WTC11 (cell line): ENCODE results near the gene OTULIN. TPM values are rescaled to one million over a fixed set of nuclear protein-coding genes. Genes with fewer than 3 reads are reported as not detected.

Source experiments
- ATAC-seq: fragments of 200-7000 bp; cut with Tn5 transposase; 2 replicates; pipeline ENCODE4 v1.10.0; 2021; ENCODE audit warnings: mild to moderate bottlenecking, moderate library complexity
- CTCF ChIA-PET: fragments of 300-600 bp; sonication (Branson Sonifier 250); formaldehyde crosslinking; loops from one replicate; lab custom pipeline; 2021; ENCODE audit warnings: antibody characterized with exemption; lab: Charles Lee
- POLR2A ChIA-PET: fragments of 350-600 bp; sonication (Branson Sonifier 250); formaldehyde crosslinking; loops from one replicate; lab custom pipeline; 2021; ENCODE audit warnings: antibody characterized with exemption; lab: Charles Lee
- DNase-seq: peaks from one replicate; pipeline ENCODE4 v3.0.0; 2021; ENCODE audit warnings: low spot score
- H3K27ac Mint-ChIP-seq: 2 replicates; pipeline ENCODE4 v1.8.0; 2021; ENCODE audit warnings: mixed read lengths
- H3K27me3 Mint-ChIP-seq: 2 replicates; pipeline ENCODE4 v1.8.0; 2021; ENCODE audit warnings: low read depth, mild to moderate bottlenecking, moderate library complexity, mixed read lengths
- H3K36me3 Mint-ChIP-seq: 2 replicates; pipeline ENCODE4 v1.8.0; 2021; ENCODE audit warnings: mixed read lengths
- H3K4me1 Mint-ChIP-seq: 2 replicates; pipeline ENCODE4 v1.8.0; 2022; ENCODE audit warnings: mixed read lengths
- H3K4me3 Mint-ChIP-seq: 2 replicates; pipeline ENCODE4 v1.8.0; 2021; ENCODE audit warnings: mild to moderate bottlenecking, moderate library complexity, mixed read lengths
- H3K9me3 Mint-ChIP-seq: 2 replicates; pipeline ENCODE4 v1.8.0; 2021; ENCODE audit warnings: mixed read lengths
- ARID4B ChIP-seq: sonication (generic); formaldehyde crosslinking; IDR thresholded peaks from 2 replicates; pipeline ENCODE4 v1.8.0; 2023; ENCODE audit warnings: missing genetic modification reagents, mild to moderate bottlenecking, borderline replicate concordance
- ESRRA ChIP-seq: sonication (generic); formaldehyde crosslinking; IDR thresholded peaks from 2 replicates; pipeline ENCODE4 v1.8.1; 2022; ENCODE audit warnings: mild to moderate bottlenecking, missing genetic modification reagents, borderline replicate concordance
- GTF2I ChIP-seq: fragments of 250-450 bp; sonication (Bioruptor Pico); conservative IDR thresholded peaks from 2 replicates; pipeline ENCODE4 v1.4.0; 2021; ENCODE audit warnings: mild to moderate bottlenecking
- HMGXB4 ChIP-seq: sonication (generic); formaldehyde crosslinking; IDR thresholded peaks from 2 replicates; pipeline ENCODE4 v1.8.1; 2023; ENCODE audit warnings: mild to moderate bottlenecking, moderate library complexity, missing genetic modification reagents
- JUN ChIP-seq: sonication (generic); formaldehyde crosslinking; IDR thresholded peaks from 2 replicates; pipeline ENCODE4 v1.8.0; 2023; ENCODE audit warnings: mild to moderate bottlenecking, missing genetic modification reagents
- MXD4 ChIP-seq: fragments of 250-450 bp; sonication (Bioruptor Pico); IDR thresholded peaks from 2 replicates; pipeline ENCODE4 v1.8.0; 2021; ENCODE audit warnings: mild to moderate bottlenecking, moderate library complexity, borderline replicate concordance
- NFATC4 ChIP-seq: fragments of 250-450 bp; sonication (Bioruptor Pico); IDR thresholded peaks from 2 replicates; pipeline ENCODE4 v1.9.0; 2021; ENCODE audit warnings: mild to moderate bottlenecking
- NR3C1 ChIP-seq: sonication (generic); formaldehyde crosslinking; conservative IDR thresholded peaks from 2 replicates; pipeline ENCODE4 v1.8.1; 2023; ENCODE audit warnings: low read depth, mild to moderate bottlenecking, missing genetic modification reagents
- STAT6 ChIP-seq: sonication (generic); formaldehyde crosslinking; conservative IDR thresholded peaks from 2 replicates; pipeline ENCODE4 v1.8.1; 2023; ENCODE audit warnings: mild to moderate bottlenecking, low read depth, missing genetic modification reagents, moderate library complexity
- ZNF219 ChIP-seq: sonication (generic); formaldehyde crosslinking; IDR thresholded peaks from 2 replicates; pipeline ENCODE4 v1.8.0; 2023; ENCODE audit warnings: missing genetic modification reagents, mild to moderate bottlenecking, borderline replicate concordance
- ZNF512 ChIP-seq: sonication (generic); formaldehyde crosslinking; IDR thresholded peaks from 2 replicates; pipeline ENCODE4 v1.8.1; 2022; ENCODE audit warnings: missing genetic modification reagents, borderline replicate concordance
- ZNF671 ChIP-seq: fragments of 250-450 bp; sonication (Bioruptor Pico); IDR thresholded peaks from 2 replicates; pipeline ENCODE4 v1.8.0; 2021; ENCODE audit warnings: mild to moderate bottlenecking
- total RNA-seq: library from RNA; stranded (reverse); gene quantifications from 3 replicates; pipeline ENCODE4 v1.2.3, GENCODE V29; 2021
- TF ChIP-seq, protein P1 (sequence below): fragments of 250-450 bp; sonication (Bioruptor Pico); conservative IDR thresholded peaks from 2 replicates; pipeline ENCODE4 v1.9.0; 2021; ENCODE audit warnings: mild to moderate bottlenecking
- TF ChIP-seq, protein P2 (sequence below): sonication (generic); formaldehyde crosslinking; conservative IDR thresholded peaks from 2 replicates; pipeline ENCODE4 v1.8.1; 2022; ENCODE audit warnings: mild to moderate bottlenecking, missing genetic modification reagents

Gene OTULIN
- total RNA-seq, 1 experiment from 2014 or later, result 25.0 TPM

DNA sequence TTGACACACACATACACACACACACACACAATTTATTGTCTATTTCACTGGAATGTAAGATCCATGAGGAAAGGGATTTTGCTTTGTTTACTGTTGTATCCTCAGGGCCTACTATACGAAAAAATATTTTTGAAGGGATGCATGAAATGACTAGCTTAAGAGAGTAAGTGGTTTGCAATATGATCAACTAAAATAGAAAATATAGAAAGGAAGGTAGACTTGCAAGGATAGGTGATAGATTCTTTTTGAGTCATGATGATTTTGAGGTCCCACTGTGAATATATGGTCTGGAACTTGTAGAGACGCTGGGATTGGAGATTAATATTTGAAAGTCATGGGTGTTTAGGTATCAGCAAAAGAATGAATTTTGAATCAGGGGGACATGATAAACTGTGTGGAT lies 28.9 kb upstream of the OTULIN start:
- H3K36me3 Mint-ChIP-seq, result no peaks in the 10 kb centered on the region
- POLR2A ChIA-PET, result no interaction called here
- no peaks in the 10 kb centered on the region for H3K9me3 Mint-ChIP-seq
- no peak overlapping the region for H3K27ac Mint-ChIP-seq
- no peaks in the 10 kb centered on the region for H3K4me1 Mint-ChIP-seq
- ATAC-seq (no peak), DNase-seq (no peak)
- no peak overlapping the region for H3K4me3 Mint-ChIP-seq
- TF ChIP-seq ZNF219 (CRISPR knock-in tag), result no peak
- no peak for TF ChIP-seq HMGXB4 (CRISPR knock-in tag)
- no peak for TF ChIP-seq MXD4 (CRISPR knock-in tag)
- no peak for TF ChIP-seq ESRRA (CRISPR knock-in tag)
- no peak for TF ChIP-seq NFATC4 (CRISPR knock-in tag)
- no peak for TF ChIP-seq JUN (CRISPR knock-in tag)
- no peak for TF ChIP-seq GTF2I (CRISPR knock-in tag)
- TF ChIP-seq ZNF512 (CRISPR knock-in tag), result no peak
- TF ChIP-seq, protein P1, sequence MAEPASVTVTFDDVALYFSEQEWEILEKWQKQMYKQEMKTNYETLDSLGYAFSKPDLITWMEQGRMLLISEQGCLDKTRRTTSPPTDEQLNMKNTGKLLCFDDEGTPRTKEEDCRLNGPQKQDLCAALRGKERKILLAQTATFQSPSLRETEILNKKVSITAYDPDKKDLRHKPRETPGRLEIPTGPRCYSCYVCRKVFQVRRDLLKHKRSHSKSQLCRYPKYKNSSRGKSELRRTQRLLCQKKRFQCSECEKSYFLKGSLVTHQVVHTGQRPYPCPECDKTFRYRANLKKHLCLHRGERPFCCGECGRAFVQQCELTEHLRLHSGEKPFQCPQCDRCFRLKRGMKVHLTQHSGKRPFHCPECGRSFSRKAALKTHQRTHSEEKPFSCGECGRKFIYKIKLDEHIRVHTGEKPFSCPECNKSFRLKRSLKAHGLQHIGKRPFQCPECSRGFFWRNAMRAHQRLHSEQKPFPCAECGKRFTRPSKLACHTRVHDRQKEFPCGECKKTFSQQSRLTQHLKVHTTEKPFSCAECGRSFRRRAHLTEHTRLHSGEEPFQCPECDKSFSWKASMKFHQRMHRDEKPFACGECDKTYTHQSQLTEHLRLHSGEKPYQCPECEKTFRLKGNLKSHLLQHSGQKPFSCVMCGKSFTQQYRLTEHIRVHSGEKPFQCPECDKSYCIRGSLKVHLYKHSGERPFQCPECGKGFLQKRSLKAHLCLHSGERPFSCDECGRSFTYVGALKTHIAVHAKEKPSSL, result no peak
- no peak for TF ChIP-seq ZNF671 (CRISPR knock-in tag)
- no peak for TF ChIP-seq STAT6
- no peak for TF ChIP-seq NR3C1 (CRISPR knock-in tag)
- TF ChIP-seq, protein P2, sequence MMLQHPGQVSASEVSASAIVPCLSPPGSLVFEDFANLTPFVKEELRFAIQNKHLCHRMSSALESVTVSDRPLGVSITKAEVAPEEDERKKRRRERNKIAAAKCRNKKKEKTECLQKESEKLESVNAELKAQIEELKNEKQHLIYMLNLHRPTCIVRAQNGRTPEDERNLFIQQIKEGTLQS (CRISPR knock-in tag), result no peak
- no peak for TF ChIP-seq ARID4B (CRISPR knock-in tag)
- H3K27me3 Mint-ChIP-seq, result no peaks in the 10 kb centered on the region
- CTCF ChIA-PET, result interaction anchor here (1.7 kb wide), 1 partner anchor 13 kb away, joined by 6 read pairs; no protein-coding TSS in a partner anchor
